ENCODE data around the gene ISLR2. TPM values are rescaled to one million over a fixed set of nuclear protein-coding genes. Genes with fewer than 3 reads are reported as not detected.

Gene ISLR2
- total RNA-seq, 1 experiment from 2014 or later, result not detected

GRCh38 chr15:74165461-74165860 is 35.1 kb downstream of the ISLR2 start:
- intact Hi-C loops (cut with micrococcal nuclease; ENCODE audit: unreplicated experiment), result no loop called here
- Mint-ChIP-seq H3K9me3 (ENCODE audit: low read depth, unreplicated experiment) (no peaks in the 10 kb centered on the region), H3K36me3 (ENCODE audit: insufficient read depth, unreplicated experiment) (no peaks in the 10 kb centered on the region), H3K27me3 (ENCODE audit: unreplicated experiment) (peaks cover 69% of the 10 kb centered on the region), H3K27ac (ENCODE audit: unreplicated experiment) (no peak overlapping the region), H3K4me3 (ENCODE audit: low read depth, unreplicated experiment) (no peak overlapping the region), H3K4me1 (ENCODE audit: low read depth, unreplicated experiment) (no peaks in the 10 kb centered on the region)
- TF ChIP-seq CTCF (IDR thresholded peaks at IDR 0.05; ENCODE audit: unreplicated experiment), result no peak
- BruUV-seq (replicated peaks), result no TSS peak
- no peak for DNase-seq
- CTCF ChIA-PET, result no interaction called here

- H3K27ac Mint-ChIP-seq (ENCODE audit: unreplicated experiment), result no peak overlapping the region
- DNase-seq, result no peak
- no peak overlapping the region for H3K4me3 Mint-ChIP-seq (ENCODE audit: low read depth, unreplicated experiment)
- no peaks in the 10 kb centered on the region for H3K36me3 Mint-ChIP-seq (ENCODE audit: insufficient read depth, unreplicated experiment)
- TF ChIP-seq CTCF (IDR thresholded peaks at IDR 0.05; ENCODE audit: unreplicated experiment), result no peak
- H3K27me3 Mint-ChIP-seq (ENCODE audit: unreplicated experiment), result peaks cover 66% of the 10 kb centered on the region
- BruUV-seq (replicated peaks), result no TSS peak
- H3K9me3 Mint-ChIP-seq (ENCODE audit: low read depth, unreplicated experiment), result no peaks in the 10 kb centered on the region
- intact Hi-C loops (cut with micrococcal nuclease; ENCODE audit: unreplicated experiment), result no loop called here
- CTCF ChIA-PET, result no interaction called here
- no peaks in the 10 kb centered on the region for H3K4me1 Mint-ChIP-seq (ENCODE audit: low read depth, unreplicated experiment)
Observed at GRCh38 chr15:74167891-74168331, 37.5 kb downstream of the ISLR2 start.

- no peak for DNase-seq
- Mint-ChIP-seq H3K36me3 (ENCODE audit: insufficient read depth, unreplicated experiment) (no peaks in the 10 kb centered on the region), H3K27ac (ENCODE audit: unreplicated experiment) (no peak overlapping the region), H3K27me3 (ENCODE audit: unreplicated experiment) (peaks cover 58% of the 10 kb centered on the region), H3K9me3 (ENCODE audit: low read depth, unreplicated experiment) (no peaks in the 10 kb centered on the region), H3K4me3 (ENCODE audit: low read depth, unreplicated experiment) (no peak overlapping the region), H3K4me1 (ENCODE audit: low read depth, unreplicated experiment) (peaks cover 7% of the 10 kb centered on the region)
- CTCF ChIA-PET, result interaction anchor here (0.7 kb wide), 1 partner anchor 10 kb away, joined by 6 read pairs; no protein-coding TSS in a partner anchor
- no TSS peak for BruUV-seq (replicated peaks)
- intact Hi-C loops (cut with micrococcal nuclease; ENCODE audit: unreplicated experiment), result no loop called here
- TF ChIP-seq CTCF (IDR thresholded peaks at IDR 0.05; ENCODE audit: unreplicated experiment), result no peak
Observed at GRCh38 chr15:74168711-74169126, 38.3 kb downstream of the ISLR2 start.

GRCh38 chr15:74170071-74170844 is 39.9 kb downstream of the ISLR2 start:
- DNase-seq, result no peak
- CTCF ChIA-PET, result interaction anchor here (0.7 kb wide), 1 partner anchor 17 kb away, joined by 3 read pairs; no protein-coding TSS in a partner anchor
- TF ChIP-seq CTCF (IDR thresholded peaks at IDR 0.05; ENCODE audit: unreplicated experiment), result no peak
- peak overlapping the region; percentile 21 for H3K27ac Mint-ChIP-seq (ENCODE audit: unreplicated experiment)
- H3K27me3 Mint-ChIP-seq (ENCODE audit: unreplicated experiment), result peaks cover 42% of the 10 kb centered on the region
- H3K4me3 Mint-ChIP-seq (ENCODE audit: low read depth, unreplicated experiment), result no peak overlapping the region
- peaks cover 7% of the 10 kb centered on the region for H3K4me1 Mint-ChIP-seq (ENCODE audit: low read depth, unreplicated experiment)
- BruUV-seq (replicated peaks), result no TSS peak
- H3K9me3 Mint-ChIP-seq (ENCODE audit: low read depth, unreplicated experiment), result no peaks in the 10 kb centered on the region
- intact Hi-C loops (cut with micrococcal nuclease; ENCODE audit: unreplicated experiment), result no loop called here
- peaks cover under 1% of the 10 kb centered on the region for H3K36me3 Mint-ChIP-seq (ENCODE audit: insufficient read depth, unreplicated experiment)

Measured in Calu3 (cell line).